Measurements from ENCODE around the gene RERE.
A peak's percentile ranks its signal among the peaks of the same experiment; 100 is the strongest.

The RERE gene

GRCh38 chr1:8765198-8765597 is 52.2 kb downstream of the RERE start:
- no peak for DNase-seq
- intact Hi-C loops (cut with DNase I), result no loop called here

DNA sequence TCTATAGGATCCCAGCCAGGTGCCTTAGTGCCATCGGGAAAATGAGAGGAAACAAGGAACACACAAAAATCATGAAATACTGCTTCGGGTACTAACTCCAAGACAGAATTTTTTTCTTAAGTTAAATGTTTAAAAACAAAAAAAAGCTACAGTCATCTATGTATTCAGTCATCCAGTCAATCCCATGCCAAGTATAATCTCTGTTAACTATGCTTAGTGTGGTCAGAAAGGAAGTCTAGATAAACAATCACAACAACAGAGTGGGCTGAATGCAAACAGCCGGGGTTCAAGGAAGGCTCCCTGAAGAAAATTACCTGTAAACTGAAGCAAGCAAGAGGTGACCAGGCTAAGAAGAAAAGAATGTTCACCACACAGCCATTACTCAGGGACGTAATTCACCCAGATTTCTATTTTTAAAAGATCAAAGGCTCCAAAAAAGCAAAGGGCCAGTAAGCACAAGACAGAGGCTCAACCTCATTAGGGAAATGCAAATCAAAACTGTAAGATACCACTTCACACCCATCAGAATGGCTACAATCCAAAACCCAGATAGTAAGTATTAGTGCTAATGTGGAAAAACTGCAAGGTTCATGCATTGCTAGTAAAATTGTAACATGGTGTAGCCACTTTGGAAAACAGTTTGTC is 53.0 kb downstream of the RERE start:
- intact Hi-C loops (cut with DNase I), result no loop called here
- no peak for DNase-seq

DNA sequence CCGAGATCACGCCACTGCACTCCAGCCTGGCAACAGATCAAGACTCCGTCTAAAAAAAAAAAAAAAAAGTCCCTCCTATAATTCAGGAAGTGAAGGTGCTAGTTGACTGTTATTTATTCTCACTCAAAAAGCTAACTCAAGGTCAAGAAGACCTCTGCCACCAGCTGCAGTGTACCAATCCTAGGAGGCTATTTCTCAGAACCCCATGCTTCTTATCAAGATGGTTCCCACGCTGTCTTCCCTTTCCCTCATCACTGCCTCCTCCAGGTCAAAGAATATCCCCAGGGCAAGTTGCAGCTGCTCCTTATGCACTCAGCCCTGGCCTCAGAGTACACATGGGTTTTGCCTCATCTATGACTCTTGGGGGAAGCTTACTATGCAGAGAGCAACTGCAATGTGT is 53.6 kb downstream of the RERE start:
- intact Hi-C loops (cut with DNase I), result no loop called here
- DNase-seq, result no peak

GRCh38 chr1:8754993-8755392 is 62.4 kb downstream of the RERE start:
- DNase-seq, result no peak
- intact Hi-C loops (cut with DNase I), result no loop called here

DNA sequence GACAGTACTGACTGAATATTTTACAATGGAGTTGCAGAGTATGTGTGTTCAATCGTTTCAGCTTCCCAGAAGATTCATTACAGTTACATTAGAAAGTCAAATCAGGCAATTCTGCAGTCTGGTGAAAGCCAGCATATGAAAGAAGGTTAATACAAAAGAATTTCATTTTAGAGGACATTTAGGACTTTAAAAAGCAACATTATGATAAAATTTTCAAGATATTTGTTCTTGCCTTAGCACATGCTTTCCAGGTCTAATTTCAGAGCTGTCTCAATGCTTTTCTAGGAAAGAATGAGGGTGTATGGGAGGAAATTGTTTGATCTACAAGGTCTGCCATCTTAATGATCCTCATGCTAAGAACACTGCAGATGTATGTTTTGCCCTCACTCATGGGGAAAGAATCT is 63.2 kb downstream of the RERE start:
- DNase-seq, result no peak
- intact Hi-C loops (cut with DNase I), result no loop called here

DNA sequence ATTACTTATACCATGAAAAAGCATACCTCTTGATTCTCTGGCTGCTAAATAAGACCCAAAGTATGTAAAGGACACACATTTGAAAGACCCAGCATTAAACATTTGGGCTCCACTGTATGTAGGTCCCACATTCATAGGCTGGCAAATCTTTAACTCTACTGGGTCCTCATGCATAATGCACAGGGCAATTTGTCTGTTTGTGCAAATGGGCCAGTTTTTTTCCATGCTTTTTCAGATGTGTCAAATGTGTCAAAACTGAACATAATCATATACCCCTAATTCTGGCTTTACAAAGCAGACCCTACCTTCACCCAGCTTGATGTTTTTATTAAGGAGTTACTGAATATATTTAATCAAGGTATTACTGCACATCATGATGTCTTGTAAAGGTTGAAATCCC is 63.7 kb downstream of the RERE start:
- no peak for DNase-seq
- intact Hi-C loops (cut with DNase I), result no loop called here

- intact Hi-C loops (cut with DNase I), result no loop called here
- no peak for DNase-seq
Observed at GRCh38 chr1:8752921-8753713, 64.3 kb downstream of the RERE start.

DNA sequence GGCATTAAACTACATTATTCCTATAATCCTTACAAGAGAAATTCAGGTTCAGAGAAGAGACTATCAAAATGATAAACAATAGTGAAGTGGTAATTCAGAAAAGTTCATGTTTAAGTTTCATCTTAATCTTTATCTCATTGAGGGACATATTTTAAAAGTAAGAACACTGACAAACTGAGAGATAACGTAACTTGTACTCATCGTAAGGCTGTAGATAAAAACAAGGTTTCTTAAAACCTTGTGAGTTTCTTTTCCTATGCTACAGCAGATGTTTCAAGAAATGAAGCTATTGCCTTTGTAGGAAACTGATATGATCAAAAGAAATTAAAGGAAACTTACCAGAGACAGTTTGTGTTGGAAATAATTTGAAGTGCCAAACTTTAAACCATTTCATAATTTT is 65.0 kb downstream of the RERE start:
- DNase-seq, result no peak
- intact Hi-C loops (cut with DNase I), result no loop called here

DNA sequence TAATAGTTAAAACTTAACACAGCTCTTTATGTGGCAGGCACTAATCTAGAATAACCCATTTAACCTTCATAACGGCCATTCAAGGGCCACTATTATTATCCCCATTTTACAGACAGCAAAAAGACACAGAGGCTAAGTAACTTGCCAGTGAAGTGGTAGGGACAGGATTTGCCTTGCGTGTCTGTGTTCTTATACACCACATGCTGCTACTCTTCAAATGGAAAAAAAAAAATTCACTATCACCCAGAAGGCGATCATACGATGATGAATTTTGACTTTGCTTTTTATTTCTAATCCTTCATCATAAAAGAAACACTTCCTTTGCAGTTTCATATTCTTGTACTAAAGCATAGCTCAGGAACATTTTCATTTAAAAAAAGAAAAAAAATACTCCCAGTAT is 65.5 kb downstream of the RERE start:
- intact Hi-C loops (cut with DNase I), result no loop called here
- DNase-seq, result no peak

DNA sequence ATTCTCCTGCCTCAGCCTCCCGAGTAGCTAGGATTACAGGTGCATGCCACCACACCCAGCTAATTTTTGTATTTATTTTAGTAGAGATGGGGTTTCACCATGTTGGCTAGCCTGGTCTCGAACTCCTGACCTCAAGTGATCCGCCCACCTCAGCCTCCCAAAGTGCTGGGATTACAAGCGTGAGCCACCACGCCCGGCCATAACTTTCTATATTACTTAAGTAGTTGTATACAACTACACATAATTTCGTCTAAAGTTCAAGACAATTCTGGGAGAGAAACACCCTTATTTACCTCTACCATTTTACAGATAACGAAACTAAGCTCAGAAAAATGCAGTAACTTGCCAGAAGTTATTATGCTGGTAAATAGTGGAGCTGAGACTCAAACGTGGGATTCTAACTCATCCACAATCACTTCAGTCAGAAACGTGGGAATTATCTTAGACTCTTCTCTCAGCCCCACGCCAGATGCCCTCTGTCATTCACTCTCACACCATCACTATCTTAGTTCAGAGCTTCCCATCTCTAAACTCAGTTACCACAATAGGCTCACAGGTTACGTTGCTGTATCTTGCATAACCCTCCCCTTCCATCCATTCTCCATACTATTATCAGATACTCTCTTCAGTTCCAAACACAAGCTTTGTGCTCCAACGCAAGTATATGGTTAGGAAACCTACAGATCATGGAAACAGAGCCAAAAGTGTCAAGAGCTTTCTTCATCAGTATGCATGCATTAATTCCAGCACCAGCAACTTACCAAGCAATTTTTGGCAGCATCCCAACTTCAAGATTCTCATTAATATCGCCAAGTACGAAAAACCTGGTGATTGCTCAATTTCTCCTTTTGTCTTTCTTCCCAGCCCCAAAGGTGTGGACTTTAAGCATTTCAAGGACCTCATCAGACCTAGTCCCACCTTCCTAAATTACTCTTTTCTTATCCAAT is 69.3 kb downstream of the RERE start:
- no peak for DNase-seq
- intact Hi-C loops (cut with DNase I), result no loop called here

- intact Hi-C loops (cut with DNase I), result no loop called here
- DNase-seq, result no peak
Observed at GRCh38 chr1:8746554-8746953, 70.9 kb downstream of the RERE start.

- intact Hi-C loops (cut with DNase I), result no loop called here
- no peak for DNase-seq
Observed at GRCh38 chr1:8745749-8746390, 71.6 kb downstream of the RERE start.

DNA sequence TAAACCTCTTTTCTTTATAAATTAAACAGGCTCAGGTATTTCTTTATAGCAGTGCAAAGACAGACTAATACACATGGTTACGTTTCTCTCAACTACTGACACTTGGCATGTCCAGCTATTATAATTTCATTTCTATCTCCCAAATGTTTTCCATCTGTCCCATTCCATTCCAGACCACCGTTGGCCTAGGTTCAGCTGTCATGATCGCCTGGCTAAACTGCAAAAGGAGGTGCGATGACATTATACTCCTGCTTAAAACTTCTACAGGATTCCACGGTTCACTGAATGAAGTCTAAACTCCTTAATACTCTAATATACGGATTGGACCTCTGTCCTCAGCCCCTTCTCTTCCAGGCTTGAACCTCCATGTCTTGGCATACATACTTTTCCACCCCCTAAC is 72.1 kb downstream of the RERE start:
- DNase-seq, result no peak
- intact Hi-C loops (cut with DNase I), result no loop called here

DNA sequence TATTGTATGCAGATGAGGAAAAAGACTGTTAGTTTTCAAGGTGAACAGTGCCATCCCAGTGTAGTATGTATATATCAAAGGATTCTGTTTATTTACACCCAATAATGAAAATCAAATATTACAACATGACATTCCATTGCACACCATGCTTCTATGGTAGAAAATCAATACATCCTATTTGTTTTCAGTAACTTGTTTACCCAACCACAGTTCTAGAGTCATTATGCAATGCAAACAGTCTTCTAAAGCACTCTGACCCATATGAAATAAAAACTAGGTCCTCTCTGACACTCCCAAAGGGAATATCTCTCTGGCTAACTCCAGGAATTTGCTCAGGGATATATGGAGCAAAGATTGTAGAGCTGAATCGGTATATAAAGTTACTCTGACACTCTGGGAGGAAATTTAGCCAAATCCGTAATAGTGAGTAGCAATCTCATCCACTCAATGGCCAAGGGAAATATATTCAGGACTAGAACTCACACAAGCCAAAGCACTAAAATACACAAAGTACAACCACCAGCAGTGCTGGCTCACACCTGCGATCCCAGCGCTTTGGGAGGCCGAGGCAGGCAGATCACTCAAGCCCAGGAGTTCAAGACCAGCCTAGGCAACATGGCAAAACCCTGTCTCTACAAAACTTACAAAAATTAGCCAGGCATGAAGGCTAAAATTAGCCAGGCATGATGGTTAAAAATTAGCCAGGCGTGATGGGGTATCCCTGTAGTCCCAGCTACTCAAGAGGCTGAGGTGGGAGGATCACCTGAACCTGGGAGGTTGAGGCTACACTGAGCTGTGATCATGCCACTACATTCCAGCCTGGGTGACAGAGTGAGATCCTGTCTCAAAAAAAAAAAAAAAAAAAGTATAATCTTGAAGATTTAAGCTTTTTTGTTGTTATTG is 75.2 kb downstream of the RERE start:
- peak in 1 of 10 donors; percentile 52 for DNase-seq
- intact Hi-C loops (cut with DNase I), result no loop called here

GRCh38 chr1:8740034-8740449 is 77.4 kb downstream of the RERE start:
- intact Hi-C loops (cut with DNase I), result no loop called here
- no peak for DNase-seq

DNA sequence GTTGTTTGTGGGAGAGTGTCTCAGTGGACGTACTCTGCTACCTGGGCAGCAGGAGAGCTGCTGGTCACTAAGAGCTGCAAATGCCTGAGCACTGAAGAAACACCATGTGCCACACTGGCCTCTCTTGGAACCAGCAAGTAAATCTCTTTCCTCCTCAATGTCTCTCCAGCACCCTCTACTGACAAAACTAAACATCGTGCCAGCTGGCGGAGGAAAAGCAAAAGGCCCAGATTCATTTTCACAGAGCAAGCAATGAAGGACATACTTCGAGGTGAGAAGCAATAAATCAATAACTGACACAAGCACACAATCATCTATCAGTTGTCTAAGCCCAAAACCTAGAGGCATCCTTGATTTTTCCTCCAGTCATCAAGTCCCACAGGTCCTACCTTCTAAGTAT is 78.1 kb downstream of the RERE start:
- intact Hi-C loops (cut with DNase I), result no loop called here

GRCh38 chr1:8736927-8737326 is 80.5 kb downstream of the RERE start:
- intact Hi-C loops (cut with DNase I), result no loop called here
- DNase-seq, result no peak

More for the DNA sequence above, 78.1 kb downstream of the RERE start:
- no peak for DNase-seq

DNA sequence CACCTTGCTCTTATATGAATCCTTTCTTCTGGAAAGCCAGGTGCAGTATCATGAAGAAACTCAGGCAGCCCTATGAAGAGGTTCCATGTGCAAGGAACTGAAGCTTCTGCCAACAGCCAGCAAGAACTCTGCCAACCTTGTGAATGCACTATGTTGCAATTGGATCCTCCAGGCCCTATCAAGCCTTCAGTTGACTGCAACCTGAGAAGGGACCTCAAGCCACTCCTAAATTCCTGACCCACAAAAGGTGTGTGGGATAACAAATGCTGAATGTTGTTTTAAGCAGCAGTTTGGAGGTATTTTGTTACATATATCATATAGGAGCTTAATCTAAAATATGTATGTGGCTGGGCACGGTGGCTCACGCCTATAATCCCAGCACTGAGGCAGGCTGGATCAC is 84.0 kb downstream of the RERE start:
- DNase-seq, result no peak
- intact Hi-C loops (cut with DNase I), result no loop called here

DNA sequence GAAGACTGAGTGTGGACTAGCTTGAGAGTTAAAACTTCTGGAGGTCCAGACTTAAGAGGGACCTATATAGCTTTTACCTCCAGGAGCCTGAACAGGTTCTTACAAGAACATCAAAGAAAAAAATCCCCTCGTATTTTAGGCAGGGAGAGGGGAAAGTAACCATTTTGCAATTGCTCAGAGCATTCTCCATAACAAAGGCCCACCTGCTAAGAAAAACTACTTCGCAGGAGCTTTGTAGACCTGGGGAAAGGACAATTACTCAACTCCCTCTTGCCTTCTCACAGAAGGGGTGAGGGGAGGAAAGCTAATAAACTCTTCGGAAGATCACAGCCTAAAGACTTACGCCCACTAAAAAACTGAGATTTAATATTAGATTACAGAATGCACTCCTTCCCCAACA is 86.3 kb downstream of the RERE start:
- no peak for DNase-seq
- intact Hi-C loops (cut with DNase I), result no loop called here

DNA sequence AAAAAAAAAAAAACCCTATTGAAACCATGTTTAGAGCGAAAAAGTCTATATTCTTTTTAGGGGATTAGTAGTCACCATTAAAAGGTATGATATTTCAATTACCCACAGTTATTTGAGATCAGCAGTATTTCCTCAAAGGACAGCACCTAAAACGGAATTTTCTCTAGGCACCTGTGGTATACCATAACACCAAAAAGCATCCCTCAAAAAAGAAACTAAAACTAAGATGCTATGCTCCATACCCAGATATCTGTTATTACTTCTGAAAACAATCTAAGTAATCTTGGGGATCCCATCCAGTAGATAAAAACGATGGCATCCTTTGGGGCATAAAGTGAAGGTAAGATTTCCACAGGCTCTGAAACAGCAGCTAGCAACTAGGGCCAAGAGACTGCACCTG is 89.0 kb downstream of the RERE start:
- no peak for DNase-seq

More for the DNA sequence above, 89.0 kb downstream of the RERE start:
- intact Hi-C loops (cut with DNase I), result no loop called here

All from posterior cingulate gyrus (tissue), 11 donors.